IMR-90 (cell line): ENCODE measurements around the gene RASA1. TPM values are rescaled to one million over a fixed set of nuclear protein-coding genes. Genes with fewer than 3 reads are reported as not detected.

ENCODE experiments used
- ATAC-seq: fragments of 200-7000 bp; cut with Tn5 transposase; 2 replicates; pipeline ENCODE4 v1.9.1; 2020; ENCODE audit warnings: low read depth, mild to moderate bottlenecking, moderate library complexity
- BruUV-seq: library from RNA; stranded (reverse); fragments of 400-500 nt; replicated peaks from 2 replicates; lab custom pipeline; 2021; lab: Mats Ljungman, UMichigan
- CTCF ChIA-PET: fragments of 300-600 bp; formaldehyde crosslinking; extraction: SDS; loops from one replicate; lab custom pipeline; 2021; ENCODE audit warnings: antibody characterized with exemption; lab: Yijun Ruan, JAX
- POLR2A ChIA-PET: fragments of 300-600 bp; sonication (Branson Sonifier 250); formaldehyde crosslinking; loops from one replicate; lab custom pipeline; 2022; ENCODE audit warnings: antibody characterized with exemption; ENCODE audit not compliant: unreplicated experiment; lab: Charles Lee
- DNase-seq: peaks from one replicate; pipeline ENCODE4 v3.0.0; 2013
- H2AFZ ChIP-seq: replicated peaks from 2 replicates; pipeline ENCODE3; 2013; ENCODE audit warnings: low read length, mild to moderate bottlenecking; ENCODE audit not compliant: poor library complexity
- H2AK5ac ChIP-seq: 2 replicates; pipeline ENCODE4 v1.6.1; 2013; ENCODE audit warnings: low read depth, low read length, inconsistent platforms
- H2AK9ac ChIP-seq: replicated peaks from 2 replicates; pipeline ENCODE3; 2013; ENCODE audit warnings: mild to moderate bottlenecking, low read depth, low read length, moderate library complexity; ENCODE audit not compliant: poor library complexity
- H2BK120ac ChIP-seq: 2 replicates; pipeline ENCODE4 v1.6.1; 2013; ENCODE audit warnings: low read depth, low read length, inconsistent platforms
- H2BK15ac ChIP-seq: 3 replicates; pipeline ENCODE4 v1.6.1; 2013; ENCODE audit warnings: low read depth, low read length, inconsistent platforms
- H2BK20ac ChIP-seq: 2 replicates; pipeline ENCODE4 v1.6.1; 2013; ENCODE audit warnings: low read depth, mild to moderate bottlenecking, inconsistent platforms, low read length, moderate library complexity
- H2BK5ac ChIP-seq: 2 replicates; pipeline ENCODE4 v1.6.1; 2013; ENCODE audit warnings: mild to moderate bottlenecking, low read depth, low read length, inconsistent platforms; ENCODE audit not compliant: poor library complexity, severe bottlenecking
- H3K14ac ChIP-seq: replicated peaks from 2 replicates; pipeline ENCODE4 v1.6.1; 2013; ENCODE audit warnings: low read depth, low read length, inconsistent platforms
- H3K18ac ChIP-seq: 2 replicates; pipeline ENCODE4 v1.6.1; 2013; ENCODE audit warnings: low read depth, low read length, control low read depth
- H3K23ac ChIP-seq: 2 replicates; pipeline ENCODE4 v1.6.1; 2013; ENCODE audit warnings: low read depth, low read length, inconsistent platforms
- H3K27ac ChIP-seq: 2 replicates; pipeline ENCODE4 v1.5.1; 2013; ENCODE audit warnings: mild to moderate bottlenecking, control low read depth, low read length; ENCODE audit not compliant: insufficient read depth
- H3K27me3 ChIP-seq: 2 replicates; pipeline ENCODE4 v1.6.1; 2013; ENCODE audit warnings: low read length; ENCODE audit not compliant: control insufficient read depth, insufficient read depth
- H3K36me3 ChIP-seq: 2 replicates; pipeline ENCODE4 v1.6.1; 2013; ENCODE audit warnings: low read length, mixed read lengths; ENCODE audit not compliant: control insufficient read depth, insufficient read depth
- H3K4ac ChIP-seq: 2 replicates; pipeline ENCODE4 v1.6.1; 2013; ENCODE audit warnings: low read depth, low read length, inconsistent platforms
- H3K4me1 ChIP-seq: 2 replicates; pipeline ENCODE4 v1.6.1; 2013; ENCODE audit warnings: low read length, mixed read lengths; ENCODE audit not compliant: control insufficient read depth, insufficient read depth
- H3K4me2 ChIP-seq: 2 replicates; pipeline ENCODE4 v1.6.1; 2013; ENCODE audit warnings: low read depth, mild to moderate bottlenecking, control low read depth, low read length, moderate library complexity
- H3K4me3 ChIP-seq: 2 replicates; pipeline ENCODE4 v1.5.1; 2013; ENCODE audit warnings: low read depth, mild to moderate bottlenecking, control low read depth, low read length, moderate library complexity; ENCODE audit not compliant: insufficient read depth
- H3K56ac ChIP-seq: 2 replicates; pipeline ENCODE4 v1.6.1; 2013; ENCODE audit warnings: low read length, inconsistent platforms; ENCODE audit not compliant: insufficient read depth; ENCODE audit errors: extremely low read depth
- H3K79me1 ChIP-seq, 2 experiments: 2 replicates each; pipeline ENCODE4 v1.6.1; 2013; ENCODE audit warnings: low read length in 2 of 2, inconsistent platforms in 1 of 2, low read depth in 1 of 2
- H3K9ac ChIP-seq: 2 replicates; pipeline ENCODE4 v1.6.1; 2013; ENCODE audit warnings: low read depth, low read length, control low read depth
- H3K9me1 ChIP-seq: 2 replicates; pipeline ENCODE4 v1.6.1; 2013; ENCODE audit warnings: low read length, inconsistent platforms; ENCODE audit not compliant: insufficient read depth
- H3K9me3 ChIP-seq: 2 replicates; pipeline ENCODE4 v1.6.1; 2013; ENCODE audit warnings: low read length; ENCODE audit not compliant: control insufficient read depth, insufficient read depth
- H4K20me1 ChIP-seq: 2 replicates; pipeline ENCODE4 v1.6.1; 2013; ENCODE audit warnings: low read length, inconsistent platforms; ENCODE audit not compliant: insufficient read depth
- H4K5ac ChIP-seq: 2 replicates; pipeline ENCODE4 v1.6.1; 2013; ENCODE audit warnings: mild to moderate bottlenecking, low read depth, low read length, control low read depth
- H4K8ac ChIP-seq, 2 experiments: 2 replicates each; pipeline ENCODE4 v1.6.1; 2013; ENCODE audit warnings: low read depth in 2 of 2, low read length in 2 of 2, control low read depth in 1 of 2, inconsistent platforms in 1 of 2
- H4K91ac ChIP-seq: 2 replicates; pipeline ENCODE4 v1.6.1; 2013; ENCODE audit warnings: low read depth, low read length, inconsistent platforms; ENCODE audit not compliant: insufficient read depth
- CHD1 ChIP-seq: IDR thresholded peaks from 2 replicates; pipeline ENCODE4 v1.6.1; 2012; ENCODE audit warnings: low read depth, low read length, improper control_type of control experiment
- FOS ChIP-seq: fragments of 150-350 bp; IDR thresholded peaks from 2 replicates; pipeline ENCODE4 v1.6.1; 2016; ENCODE audit warnings: low read depth, low read length
- MAFK ChIP-seq: IDR thresholded peaks from 2 replicates; pipeline ENCODE4 v1.6.1; 2012; ENCODE audit warnings: low read depth, low read length, improper control_type of control experiment
- MAZ ChIP-seq: IDR thresholded peaks from 2 replicates; pipeline ENCODE4 v1.6.1; 2012; ENCODE audit warnings: low read depth, mild to moderate bottlenecking, low read length, improper control_type of control experiment, moderate library complexity, borderline replicate concordance
- MXI1 ChIP-seq: IDR thresholded peaks from 2 replicates; pipeline ENCODE4 v1.6.1; 2012; ENCODE audit warnings: low read depth, mild to moderate bottlenecking, low read length, moderate library complexity, borderline replicate concordance
- NFE2L2 ChIP-seq: fragments of 150-350 bp; IDR thresholded peaks from 2 replicates; pipeline ENCODE4 v1.6.1; 2016; ENCODE audit warnings: low read depth, mild to moderate bottlenecking, low read length
- POLR2A ChIP-seq: IDR thresholded peaks from 2 replicates; pipeline ENCODE4 v1.6.1; 2012; ENCODE audit warnings: mild to moderate bottlenecking, low read depth, low read length
- SMC3 ChIP-seq: fragments of 150-350 bp; IDR thresholded peaks from 2 replicates; pipeline ENCODE4 v1.6.1; 2016; ENCODE audit warnings: low read depth, mild to moderate bottlenecking, antibody characterized with exemption, low read length, moderate library complexity
- dilution Hi-C: fragments of 300-500 bp; cut with HindIII; formaldehyde crosslinking; loops from one replicate; pipeline ENCODE4 v1.14.3; 2018; ENCODE audit warnings: low sequenced_read_pairs; ENCODE audit not compliant: unreplicated experiment
- in situ Hi-C: fragments of 300-500 bp; cut with MboI; formaldehyde crosslinking; loops from 3 replicates; pipeline ENCODE4 v1.14.3; 2019; ENCODE audit warnings: low sequenced_read_pairs, inconsistent platforms, mixed read lengths
- intact Hi-C: fragments of 100-400 bp; cut with micrococcal nuclease; formaldehyde crosslinking; loops from 2 replicates; pipeline ENCODE4 v1.10.0; 2022
- polyA plus RNA-seq, 3 experiments: library from polyadenylated mRNA; depleted of rRNA; stranded (reverse); fragments of >200 nt; gene quantifications; 2 replicates each; pipeline ENCODE4 v1.2.3, GENCODE V29; 2012; ENCODE audit warnings: low replicate concordance in 1 of 3
- total RNA-seq: library from RNA; depleted of rRNA; stranded (reverse); fragments of >200 nt; gene quantifications from 2 replicates; pipeline ENCODE4 v1.2.3, GENCODE V29; 2012
- TF ChIP-seq, protein P1 (sequence below): fragments of 150-350 bp; IDR thresholded peaks from 2 replicates; pipeline ENCODE4 v1.6.1; 2017; ENCODE audit warnings: mild to moderate bottlenecking, antibody characterized with exemption, low read length, low read depth
- TF ChIP-seq, protein P2 (sequence below): fragments of 150-350 bp; IDR thresholded peaks from 2 replicates; pipeline ENCODE4 v1.6.1; 2016; ENCODE audit warnings: low read depth, mild to moderate bottlenecking, low read length, moderate library complexity, borderline replicate concordance
- TF ChIP-seq, protein P3 (sequence below): conservative IDR thresholded peaks from 2 replicates; pipeline ENCODE4 v1.5.1; 2012; ENCODE audit warnings: mild to moderate bottlenecking, low read depth, low read length, improper control_type of control experiment

The RASA1 gene
- total and polyA plus RNA-seq, 2 of the 4 experiments (the other 2 are of a cell fraction), result 37.6 to 45.7 TPM

DNA sequence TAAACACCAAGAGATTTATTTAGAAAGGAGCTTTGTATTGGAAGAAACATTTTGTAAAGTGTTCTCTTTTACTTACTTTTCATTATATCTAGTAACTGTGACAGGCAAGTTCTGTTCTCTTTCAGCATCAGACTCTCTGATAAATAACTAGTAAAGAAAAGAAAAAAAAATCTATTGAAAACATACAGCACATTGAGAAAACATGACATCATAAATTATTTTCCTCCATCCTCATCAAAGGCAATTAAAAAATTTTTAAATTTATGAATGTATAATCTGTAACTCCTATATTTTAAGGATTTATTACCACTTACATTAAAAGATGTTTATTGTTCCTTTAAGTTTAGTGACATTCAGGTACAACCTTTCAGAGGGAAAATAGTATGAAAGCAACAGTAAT, 133.9 kb downstream of the RASA1 start:
- H3K4me2 ChIP-seq, result no peak overlapping the region
- no peak overlapping the region for H2BK5ac ChIP-seq
- H3K9ac ChIP-seq, result no peak overlapping the region
- no peak overlapping the region for H2AK5ac ChIP-seq
- H2BK15ac ChIP-seq, result no peak overlapping the region
- intact Hi-C loops (loop anchor here (5.0 kb wide), 1 partner anchor 519 kb away; no protein-coding TSS in a partner anchor), dilution Hi-C loops (no loop called here), in situ Hi-C loops (loop anchor here (5.0 to 25.0 kb wide), 2 partner anchors 329 to 489 kb away; no protein-coding TSS in a partner anchor)
- H2BK20ac ChIP-seq, result no peak overlapping the region
- ATAC-seq, result no peak
- no peak overlapping the region for H3K4me3 ChIP-seq
- BruUV-seq, result no TSS peak
- no peak overlapping the region for H3K14ac ChIP-seq
- H3K9me1 ChIP-seq, result no peaks in the 10 kb centered on the region
- H4K20me1 ChIP-seq, result no peaks in the 10 kb centered on the region; the same call in 1 of the 2 replicates
- DNase-seq, result no peak
- H2AK9ac ChIP-seq, result no peak overlapping the region
- no peak for TF ChIP-seq MAFK
- TF ChIP-seq, protein P1, sequence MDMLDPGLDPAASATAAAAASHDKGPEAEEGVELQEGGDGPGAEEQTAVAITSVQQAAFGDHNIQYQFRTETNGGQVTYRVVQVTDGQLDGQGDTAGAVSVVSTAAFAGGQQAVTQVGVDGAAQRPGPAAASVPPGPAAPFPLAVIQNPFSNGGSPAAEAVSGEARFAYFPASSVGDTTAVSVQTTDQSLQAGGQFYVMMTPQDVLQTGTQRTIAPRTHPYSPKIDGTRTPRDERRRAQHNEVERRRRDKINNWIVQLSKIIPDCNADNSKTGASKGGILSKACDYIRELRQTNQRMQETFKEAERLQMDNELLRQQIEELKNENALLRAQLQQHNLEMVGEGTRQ, result no peak
- TF ChIP-seq POLR2A, result no peak
- no peak for TF ChIP-seq SMC3
- no peak for TF ChIP-seq CHD1
- no peak for TF ChIP-seq FOS
- TF ChIP-seq, protein P2, sequence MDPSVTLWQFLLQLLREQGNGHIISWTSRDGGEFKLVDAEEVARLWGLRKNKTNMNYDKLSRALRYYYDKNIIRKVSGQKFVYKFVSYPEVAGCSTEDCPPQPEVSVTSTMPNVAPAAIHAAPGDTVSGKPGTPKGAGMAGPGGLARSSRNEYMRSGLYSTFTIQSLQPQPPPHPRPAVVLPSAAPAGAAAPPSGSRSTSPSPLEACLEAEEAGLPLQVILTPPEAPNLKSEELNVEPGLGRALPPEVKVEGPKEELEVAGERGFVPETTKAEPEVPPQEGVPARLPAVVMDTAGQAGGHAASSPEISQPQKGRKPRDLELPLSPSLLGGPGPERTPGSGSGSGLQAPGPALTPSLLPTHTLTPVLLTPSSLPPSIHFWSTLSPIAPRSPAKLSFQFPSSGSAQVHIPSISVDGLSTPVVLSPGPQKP, result no peak
- TF ChIP-seq MXI1, result no peak
- TF ChIP-seq, protein P3, sequence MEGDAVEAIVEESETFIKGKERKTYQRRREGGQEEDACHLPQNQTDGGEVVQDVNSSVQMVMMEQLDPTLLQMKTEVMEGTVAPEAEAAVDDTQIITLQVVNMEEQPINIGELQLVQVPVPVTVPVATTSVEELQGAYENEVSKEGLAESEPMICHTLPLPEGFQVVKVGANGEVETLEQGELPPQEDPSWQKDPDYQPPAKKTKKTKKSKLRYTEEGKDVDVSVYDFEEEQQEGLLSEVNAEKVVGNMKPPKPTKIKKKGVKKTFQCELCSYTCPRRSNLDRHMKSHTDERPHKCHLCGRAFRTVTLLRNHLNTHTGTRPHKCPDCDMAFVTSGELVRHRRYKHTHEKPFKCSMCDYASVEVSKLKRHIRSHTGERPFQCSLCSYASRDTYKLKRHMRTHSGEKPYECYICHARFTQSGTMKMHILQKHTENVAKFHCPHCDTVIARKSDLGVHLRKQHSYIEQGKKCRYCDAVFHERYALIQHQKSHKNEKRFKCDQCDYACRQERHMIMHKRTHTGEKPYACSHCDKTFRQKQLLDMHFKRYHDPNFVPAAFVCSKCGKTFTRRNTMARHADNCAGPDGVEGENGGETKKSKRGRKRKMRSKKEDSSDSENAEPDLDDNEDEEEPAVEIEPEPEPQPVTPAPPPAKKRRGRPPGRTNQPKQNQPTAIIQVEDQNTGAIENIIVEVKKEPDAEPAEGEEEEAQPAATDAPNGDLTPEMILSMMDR, result no peak
- no peak for TF ChIP-seq NFE2L2
- no peak for TF ChIP-seq MAZ
- no peaks in the 10 kb centered on the region for H3K27me3 ChIP-seq
- ChIA-PET POLR2A (no interaction called here), CTCF (interaction anchor here (1.9 kb wide), 1 partner anchor 11 kb away, joined by 4 read pairs; no protein-coding TSS in a partner anchor)
- H2AFZ ChIP-seq, result no peak overlapping the region
- no peak overlapping the region for H3K18ac ChIP-seq
- H2BK120ac ChIP-seq, result no peak overlapping the region
- peaks cover 18% of the 10 kb centered on the region for H3K36me3 ChIP-seq
- no peak overlapping the region for H4K5ac ChIP-seq
- H3K9me3 ChIP-seq, result peaks cover 2% of the 10 kb centered on the region; the same call in 1 of the 2 replicates
- no peak overlapping the region for H4K8ac ChIP-seq
- no peak overlapping the region for H3K4ac ChIP-seq
- H4K91ac ChIP-seq, result no peak overlapping the region
- H3K23ac ChIP-seq, result no peak overlapping the region
- H3K4me1 ChIP-seq, result no peaks in the 10 kb centered on the region
- H3K79me1 ChIP-seq, result peaks cover 14 to 23% of the 10 kb centered on the region in 2 experiments
- no peak overlapping the region for H3K56ac ChIP-seq
- no peak overlapping the region for H3K27ac ChIP-seq
